ENCODE measurements around the gene NFATC2.

- TF ChIP-seq CTCF (IDR thresholded peaks at IDR 0.05) (no peak), POLR2A (IDR thresholded peaks at IDR 0.05) (no peak)
These were observed 10.6 kb downstream of the NFATC2 start for GRCh38 chr20:51531712-51532456.
